GM12878 (cell line): ENCODE results near the gene IL6R.

Source experiments
- POLR2AphosphoS5 ChIP-seq: IDR thresholded peaks from 2 replicates; pipeline ENCODE4 v1.6.1; 2011; ENCODE audit warnings: mild to moderate bottlenecking, low read length, inconsistent platforms
- TARDBP ChIP-seq: IDR thresholded peaks from 2 replicates; pipeline ENCODE4 v1.6.1; 2016; ENCODE audit warnings: borderline replicate concordance
- TCF12 ChIP-seq: IDR thresholded peaks from 2 replicates; pipeline ENCODE4 v1.6.1; 2011; ENCODE audit warnings: low read depth, mild to moderate bottlenecking, low read length
- YY1 ChIP-seq: IDR thresholded peaks from 2 replicates; pipeline ENCODE4 v1.6.1; 2011; ENCODE audit warnings: low read depth, mild to moderate bottlenecking, low read length
- ZNF274 ChIP-seq: IDR thresholded peaks from one replicate; pipeline ENCODE4 v1.8.0; 2011; ENCODE audit not compliant: insufficient read length, insufficient read depth
- TF ChIP-seq, protein P1 (sequence below): IDR thresholded peaks from 2 replicates; pipeline ENCODE4 v1.6.1; 2011; ENCODE audit warnings: low read depth, low read length, improper control_type of control experiment, borderline replicate concordance
- TF ChIP-seq, protein P2 (sequence below): fragments of 450-650 bp; formaldehyde crosslinking; IDR thresholded peaks from 2 replicates; pipeline ENCODE4 v1.5.0; 2022; ENCODE audit warnings: mild to moderate bottlenecking, missing genetic modification characterization
- TF ChIP-seq, protein P3 (sequence below), 3 experiments: IDR thresholded peaks in 2 of 3; conservative IDR thresholded peaks in 1 of 3; 2 replicates each; pipeline ENCODE4 v1.5.1; 2011; ENCODE audit warnings: low read depth in 3 of 3, low read length in 3 of 3, mild to moderate bottlenecking in 3 of 3, control low read depth in 2 of 3, moderate library complexity in 2 of 3, inconsistent platforms in 1 of 3, mixed read lengths in 1 of 3; ENCODE audit not compliant: control insufficient read depth in 2 of 3, insufficient read depth in 1 of 3; ENCODE audit errors: extremely low read depth in 1 of 3
- TF ChIP-seq, protein P4 (sequence below): IDR thresholded peaks from 2 replicates; pipeline ENCODE4 v1.6.1; 2012; ENCODE audit warnings: low read length, inconsistent platforms
- TF ChIP-seq, protein P5 (sequence below): fragments of 450-650 bp; IDR thresholded peaks from 2 replicates; pipeline ENCODE4 v1.6.1; 2017; ENCODE audit warnings: mild to moderate bottlenecking, moderate library complexity

DNA sequence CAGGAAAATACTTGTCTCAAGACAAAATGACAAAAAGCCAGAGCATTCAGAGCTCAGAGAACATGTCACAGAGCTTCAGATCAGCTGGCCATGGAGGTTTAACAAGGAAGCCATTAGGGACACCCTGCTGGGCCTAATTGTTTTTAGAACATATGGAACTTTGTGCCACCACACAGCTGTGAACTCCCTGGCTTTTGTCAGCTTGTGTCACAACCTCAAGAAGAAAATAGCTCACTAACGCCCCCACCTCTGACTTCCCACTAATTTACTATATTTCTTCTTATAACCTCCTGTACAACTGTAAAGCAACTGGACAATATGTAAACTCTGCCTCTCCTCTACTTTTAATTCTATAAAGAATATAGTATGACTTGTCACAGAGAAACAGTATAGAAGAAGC is 75.9 kb downstream of the IL6R start:
- TF ChIP-seq POLR2AphosphoS5, result no peak
- no peak for TF ChIP-seq YY1
- no peak for TF ChIP-seq ZNF274
- TF ChIP-seq, protein P1, sequence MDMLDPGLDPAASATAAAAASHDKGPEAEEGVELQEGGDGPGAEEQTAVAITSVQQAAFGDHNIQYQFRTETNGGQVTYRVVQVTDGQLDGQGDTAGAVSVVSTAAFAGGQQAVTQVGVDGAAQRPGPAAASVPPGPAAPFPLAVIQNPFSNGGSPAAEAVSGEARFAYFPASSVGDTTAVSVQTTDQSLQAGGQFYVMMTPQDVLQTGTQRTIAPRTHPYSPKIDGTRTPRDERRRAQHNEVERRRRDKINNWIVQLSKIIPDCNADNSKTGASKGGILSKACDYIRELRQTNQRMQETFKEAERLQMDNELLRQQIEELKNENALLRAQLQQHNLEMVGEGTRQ, result no peak
- TF ChIP-seq, protein P2, sequence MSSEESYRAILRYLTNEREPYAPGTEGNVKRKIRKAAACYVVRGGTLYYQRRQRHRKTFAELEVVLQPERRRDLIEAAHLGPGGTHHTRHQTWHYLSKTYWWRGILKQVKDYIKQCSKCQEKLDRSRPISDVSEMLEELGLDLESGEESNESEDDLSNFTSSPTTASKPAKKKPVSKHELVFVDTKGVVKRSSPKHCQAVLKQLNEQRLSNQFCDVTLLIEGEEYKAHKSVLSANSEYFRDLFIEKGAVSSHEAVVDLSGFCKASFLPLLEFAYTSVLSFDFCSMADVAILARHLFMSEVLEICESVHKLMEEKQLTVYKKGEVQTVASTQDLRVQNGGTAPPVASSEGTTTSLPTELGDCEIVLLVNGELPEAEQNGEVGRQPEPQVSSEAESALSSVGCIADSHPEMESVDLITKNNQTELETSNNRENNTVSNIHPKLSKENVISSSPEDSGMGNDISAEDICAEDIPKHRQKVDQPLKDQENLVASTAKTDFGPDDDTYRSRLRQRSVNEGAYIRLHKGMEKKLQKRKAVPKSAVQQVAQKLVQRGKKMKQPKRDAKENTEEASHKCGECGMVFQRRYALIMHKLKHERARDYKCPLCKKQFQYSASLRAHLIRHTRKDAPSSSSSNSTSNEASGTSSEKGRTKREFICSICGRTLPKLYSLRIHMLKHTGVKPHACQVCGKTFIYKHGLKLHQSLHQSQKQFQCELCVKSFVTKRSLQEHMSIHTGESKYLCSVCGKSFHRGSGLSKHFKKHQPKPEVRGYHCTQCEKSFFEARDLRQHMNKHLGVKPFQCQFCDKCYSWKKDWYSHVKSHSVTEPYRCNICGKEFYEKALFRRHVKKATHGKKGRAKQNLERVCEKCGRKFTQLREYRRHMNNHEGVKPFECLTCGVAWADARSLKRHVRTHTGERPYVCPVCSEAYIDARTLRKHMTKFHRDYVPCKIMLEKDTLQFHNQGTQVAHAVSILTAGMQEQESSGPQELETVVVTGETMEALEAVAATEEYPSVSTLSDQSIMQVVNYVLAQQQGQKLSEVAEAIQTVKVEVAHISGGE (CRISPR knock-in tag), result no peak
- no peak for TF ChIP-seq TCF12
- TF ChIP-seq, protein P3, sequence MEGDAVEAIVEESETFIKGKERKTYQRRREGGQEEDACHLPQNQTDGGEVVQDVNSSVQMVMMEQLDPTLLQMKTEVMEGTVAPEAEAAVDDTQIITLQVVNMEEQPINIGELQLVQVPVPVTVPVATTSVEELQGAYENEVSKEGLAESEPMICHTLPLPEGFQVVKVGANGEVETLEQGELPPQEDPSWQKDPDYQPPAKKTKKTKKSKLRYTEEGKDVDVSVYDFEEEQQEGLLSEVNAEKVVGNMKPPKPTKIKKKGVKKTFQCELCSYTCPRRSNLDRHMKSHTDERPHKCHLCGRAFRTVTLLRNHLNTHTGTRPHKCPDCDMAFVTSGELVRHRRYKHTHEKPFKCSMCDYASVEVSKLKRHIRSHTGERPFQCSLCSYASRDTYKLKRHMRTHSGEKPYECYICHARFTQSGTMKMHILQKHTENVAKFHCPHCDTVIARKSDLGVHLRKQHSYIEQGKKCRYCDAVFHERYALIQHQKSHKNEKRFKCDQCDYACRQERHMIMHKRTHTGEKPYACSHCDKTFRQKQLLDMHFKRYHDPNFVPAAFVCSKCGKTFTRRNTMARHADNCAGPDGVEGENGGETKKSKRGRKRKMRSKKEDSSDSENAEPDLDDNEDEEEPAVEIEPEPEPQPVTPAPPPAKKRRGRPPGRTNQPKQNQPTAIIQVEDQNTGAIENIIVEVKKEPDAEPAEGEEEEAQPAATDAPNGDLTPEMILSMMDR (IDR thresholded peaks at IDR 0.05 in 2 of 3, conservative IDR thresholded peaks at IDR 0.05 in 1 of 3; ENCODE audit: control insufficient read depth in 2 of 3, extremely low read depth in 1 of 3, insufficient read depth in 1 of 3, low read depth in 3 of 3, low read length in 3 of 3), result no peak
- TF ChIP-seq, protein P4, sequence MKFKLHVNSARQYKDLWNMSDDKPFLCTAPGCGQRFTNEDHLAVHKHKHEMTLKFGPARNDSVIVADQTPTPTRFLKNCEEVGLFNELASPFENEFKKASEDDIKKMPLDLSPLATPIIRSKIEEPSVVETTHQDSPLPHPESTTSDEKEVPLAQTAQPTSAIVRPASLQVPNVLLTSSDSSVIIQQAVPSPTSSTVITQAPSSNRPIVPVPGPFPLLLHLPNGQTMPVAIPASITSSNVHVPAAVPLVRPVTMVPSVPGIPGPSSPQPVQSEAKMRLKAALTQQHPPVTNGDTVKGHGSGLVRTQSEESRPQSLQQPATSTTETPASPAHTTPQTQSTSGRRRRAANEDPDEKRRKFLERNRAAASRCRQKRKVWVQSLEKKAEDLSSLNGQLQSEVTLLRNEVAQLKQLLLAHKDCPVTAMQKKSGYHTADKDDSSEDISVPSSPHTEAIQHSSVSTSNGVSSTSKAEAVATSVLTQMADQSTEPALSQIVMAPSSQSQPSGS, result no peak
- no peak for TF ChIP-seq TARDBP
- TF ChIP-seq, protein P5, sequence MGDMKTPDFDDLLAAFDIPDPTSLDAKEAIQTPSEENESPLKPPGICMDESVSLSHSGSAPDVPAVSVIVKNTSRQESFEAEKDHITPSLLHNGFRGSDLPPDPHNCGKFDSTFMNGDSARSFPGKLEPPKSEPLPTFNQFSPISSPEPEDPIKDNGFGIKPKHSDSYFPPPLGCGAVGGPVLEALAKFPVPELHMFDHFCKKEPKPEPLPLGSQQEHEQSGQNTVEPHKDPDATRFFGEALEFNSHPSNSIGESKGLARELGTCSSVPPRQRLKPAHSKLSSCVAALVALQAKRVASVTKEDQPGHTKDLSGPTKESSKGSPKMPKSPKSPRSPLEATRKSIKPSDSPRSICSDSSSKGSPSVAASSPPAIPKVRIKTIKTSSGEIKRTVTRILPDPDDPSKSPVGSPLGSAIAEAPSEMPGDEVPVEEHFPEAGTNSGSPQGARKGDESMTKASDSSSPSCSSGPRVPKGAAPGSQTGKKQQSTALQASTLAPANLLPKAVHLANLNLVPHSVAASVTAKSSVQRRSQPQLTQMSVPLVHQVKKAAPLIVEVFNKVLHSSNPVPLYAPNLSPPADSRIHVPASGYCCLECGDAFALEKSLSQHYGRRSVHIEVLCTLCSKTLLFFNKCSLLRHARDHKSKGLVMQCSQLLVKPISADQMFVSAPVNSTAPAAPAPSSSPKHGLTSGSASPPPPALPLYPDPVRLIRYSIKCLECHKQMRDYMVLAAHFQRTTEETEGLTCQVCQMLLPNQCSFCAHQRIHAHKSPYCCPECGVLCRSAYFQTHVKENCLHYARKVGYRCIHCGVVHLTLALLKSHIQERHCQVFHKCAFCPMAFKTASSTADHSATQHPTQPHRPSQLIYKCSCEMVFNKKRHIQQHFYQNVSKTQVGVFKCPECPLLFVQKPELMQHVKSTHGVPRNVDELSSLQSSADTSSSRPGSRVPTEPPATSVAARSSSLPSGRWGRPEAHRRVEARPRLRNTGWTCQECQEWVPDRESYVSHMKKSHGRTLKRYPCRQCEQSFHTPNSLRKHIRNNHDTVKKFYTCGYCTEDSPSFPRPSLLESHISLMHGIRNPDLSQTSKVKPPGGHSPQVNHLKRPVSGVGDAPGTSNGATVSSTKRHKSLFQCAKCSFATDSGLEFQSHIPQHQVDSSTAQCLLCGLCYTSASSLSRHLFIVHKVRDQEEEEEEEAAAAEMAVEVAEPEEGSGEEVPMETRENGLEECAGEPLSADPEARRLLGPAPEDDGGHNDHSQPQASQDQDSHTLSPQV, result no peak
